HG02884 (cell line): ENCODE results near the gene SETD7.

Experiments
- ATAC-seq: cut with Tn5 transposase; IDR thresholded peaks from one replicate; pipeline ENCODE4 v1.9.1; 2021; ENCODE audit warnings: mild to moderate bottlenecking, moderate library complexity; ENCODE audit not compliant: unreplicated experiment

Gene SETD7

DNA sequence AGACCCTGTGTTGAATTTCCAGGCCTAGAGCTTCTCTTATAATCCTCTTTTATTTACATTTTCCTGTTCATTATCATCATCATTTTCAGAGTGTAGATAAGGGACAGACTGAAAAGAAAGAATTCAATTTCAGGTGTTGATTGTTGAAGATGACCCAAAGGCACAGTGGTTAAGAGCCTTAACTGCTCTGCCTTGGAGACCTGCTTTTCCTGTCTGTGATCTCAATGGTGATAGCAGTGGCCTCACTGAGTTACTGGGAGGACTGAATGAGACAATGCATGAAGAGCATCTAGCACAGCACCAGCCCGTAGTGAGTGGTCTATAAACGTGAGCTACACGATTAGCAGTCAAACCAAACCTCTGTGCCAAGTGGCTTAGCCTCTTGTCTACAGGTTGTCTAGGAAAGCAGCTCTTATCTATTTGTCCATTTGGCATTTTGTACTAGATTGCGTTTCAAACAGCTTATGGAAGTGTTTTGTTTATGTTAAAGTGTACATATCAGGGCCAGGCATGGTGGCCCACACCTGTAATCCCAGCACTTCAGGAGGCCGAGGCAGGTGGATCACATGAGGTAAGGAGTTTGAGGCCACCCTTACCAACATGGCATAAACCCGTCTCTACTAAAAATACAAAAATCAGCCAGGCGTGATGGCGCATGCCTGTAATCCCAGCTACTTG lies 41.5 kb downstream of the SETD7 start:
- no peak for ATAC-seq

DNA sequence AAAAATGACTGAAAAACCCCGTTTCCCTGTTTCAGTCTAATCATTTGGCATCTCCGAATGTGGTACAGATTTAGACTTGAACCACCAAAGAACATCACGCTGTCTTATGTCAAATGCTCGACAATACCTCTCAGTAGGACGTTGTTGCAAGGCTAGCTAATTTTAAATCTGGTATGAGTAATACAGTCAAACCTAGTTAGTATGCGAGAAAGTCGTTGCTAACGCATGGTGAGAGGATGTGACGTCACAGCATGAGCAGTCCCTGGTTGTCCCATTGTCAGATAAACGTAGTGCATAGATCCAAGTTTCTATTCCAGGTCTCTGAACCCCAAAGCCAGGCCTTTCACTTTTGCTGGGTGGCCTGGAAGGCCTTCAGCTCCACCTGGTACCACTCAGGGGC lies 44.7 kb downstream of the SETD7 start:
- no peak for ATAC-seq

DNA sequence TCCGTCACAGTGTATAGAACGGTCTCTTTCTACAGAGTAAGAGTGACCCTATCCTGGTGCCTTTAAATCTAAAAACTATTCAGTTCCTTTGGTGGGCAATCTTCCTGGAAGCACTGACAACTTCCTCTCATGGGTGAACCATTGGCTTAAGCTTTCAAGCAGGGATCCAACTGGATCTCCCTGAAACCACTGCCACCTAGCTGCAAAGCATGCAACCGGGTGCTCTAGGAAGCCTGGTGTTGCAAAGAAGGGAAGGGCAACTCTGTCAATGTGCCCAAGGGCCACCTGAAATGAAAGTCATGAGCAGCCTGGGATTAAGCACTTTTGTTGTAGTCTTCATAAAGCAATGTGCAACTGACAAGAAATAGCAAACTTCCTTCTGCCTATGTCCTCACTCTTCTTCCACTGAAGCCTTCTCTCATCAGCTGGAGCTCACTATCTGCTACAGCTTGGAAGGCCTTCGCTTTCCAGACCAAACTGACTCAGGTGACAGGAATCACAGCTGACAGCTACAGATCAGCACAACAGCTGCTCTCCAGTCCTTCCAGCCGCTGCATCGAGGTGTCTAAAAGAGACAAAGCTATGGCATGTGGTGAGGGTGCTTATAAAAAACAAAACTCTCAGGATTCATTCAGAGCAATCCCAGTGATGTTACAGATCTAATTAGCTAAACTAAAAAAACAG lies 46.1 kb downstream of the SETD7 start:
- ATAC-seq, result no peak

DNA sequence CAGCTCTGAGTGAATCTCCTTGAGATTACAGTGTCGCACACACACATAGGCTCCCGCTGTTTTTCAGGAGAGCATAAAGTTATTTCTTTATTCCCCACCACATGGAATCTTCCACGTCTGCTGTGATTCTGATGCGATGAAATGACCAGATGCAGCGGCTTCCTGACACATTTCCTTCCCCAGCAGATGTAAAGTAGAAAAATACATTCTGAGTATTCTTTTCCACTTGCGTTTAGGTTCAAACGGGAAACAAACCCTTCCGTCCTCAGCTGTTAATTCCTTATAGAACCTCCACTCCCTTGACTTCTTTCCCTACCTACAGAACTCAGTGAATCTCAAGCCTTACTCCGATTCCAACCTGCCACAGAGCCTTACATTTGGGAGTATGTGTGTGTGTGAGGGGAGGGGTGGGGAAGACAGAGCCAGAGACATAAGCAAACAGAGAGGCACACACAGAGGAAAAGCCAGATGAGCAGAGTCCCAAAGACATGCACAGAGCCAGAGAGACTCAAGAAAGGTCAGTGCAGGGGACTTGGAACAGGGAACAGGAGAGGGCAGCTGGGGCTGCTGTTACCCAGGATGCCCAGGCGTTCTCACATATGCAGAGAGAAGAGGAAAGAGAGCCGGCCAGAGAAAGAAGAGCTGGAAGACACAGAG lies 47.3 kb downstream of the SETD7 start:
- ATAC-seq, result no peak

DNA sequence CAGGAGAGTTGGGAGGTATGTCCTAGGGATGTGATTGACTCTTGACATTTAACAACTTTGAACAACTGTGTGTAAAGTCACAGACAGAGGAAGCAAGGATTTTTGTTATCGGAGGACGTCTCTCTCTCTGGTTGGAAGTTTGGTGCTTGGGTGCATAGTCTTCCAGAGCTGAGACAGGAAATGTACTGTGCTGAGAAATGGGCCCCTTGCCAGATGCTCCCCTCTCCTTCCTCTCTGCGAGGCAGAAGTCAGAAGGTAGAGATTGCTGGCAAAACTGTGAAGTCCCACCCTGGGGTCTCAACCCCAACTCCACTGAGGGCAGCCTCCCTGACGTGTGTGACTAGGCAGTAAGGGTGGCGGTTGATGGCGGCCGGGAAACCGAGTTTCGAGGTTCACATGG lies 49.2 kb downstream of the SETD7 start:
- ATAC-seq, result no peak

DNA sequence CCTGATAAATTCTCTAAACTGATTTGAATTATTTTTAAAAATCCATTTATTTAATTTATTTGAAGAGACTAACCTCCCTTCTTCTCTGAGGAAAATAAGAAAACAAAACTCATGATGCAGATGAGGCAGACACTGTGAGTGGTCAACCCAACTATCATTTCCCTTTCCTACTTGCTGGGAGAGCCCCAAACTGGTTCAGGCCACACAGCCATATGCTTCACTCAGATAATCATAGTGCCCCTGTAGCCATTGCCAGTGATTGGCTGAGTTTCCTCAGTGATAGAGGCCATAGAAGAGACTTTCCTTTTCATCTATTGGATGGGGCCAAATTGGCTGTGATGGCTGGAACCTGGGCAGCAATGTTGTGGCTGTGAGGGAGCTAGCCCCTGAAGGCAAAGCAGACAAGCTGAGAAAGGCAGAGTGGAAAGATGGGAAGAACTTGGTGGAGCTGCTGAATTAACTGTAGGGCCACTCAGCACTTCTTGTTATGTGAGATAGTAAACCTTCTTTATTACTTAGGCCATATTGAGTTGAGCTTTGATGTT lies 52.3 kb downstream of the SETD7 start:
- no peak for ATAC-seq

DNA sequence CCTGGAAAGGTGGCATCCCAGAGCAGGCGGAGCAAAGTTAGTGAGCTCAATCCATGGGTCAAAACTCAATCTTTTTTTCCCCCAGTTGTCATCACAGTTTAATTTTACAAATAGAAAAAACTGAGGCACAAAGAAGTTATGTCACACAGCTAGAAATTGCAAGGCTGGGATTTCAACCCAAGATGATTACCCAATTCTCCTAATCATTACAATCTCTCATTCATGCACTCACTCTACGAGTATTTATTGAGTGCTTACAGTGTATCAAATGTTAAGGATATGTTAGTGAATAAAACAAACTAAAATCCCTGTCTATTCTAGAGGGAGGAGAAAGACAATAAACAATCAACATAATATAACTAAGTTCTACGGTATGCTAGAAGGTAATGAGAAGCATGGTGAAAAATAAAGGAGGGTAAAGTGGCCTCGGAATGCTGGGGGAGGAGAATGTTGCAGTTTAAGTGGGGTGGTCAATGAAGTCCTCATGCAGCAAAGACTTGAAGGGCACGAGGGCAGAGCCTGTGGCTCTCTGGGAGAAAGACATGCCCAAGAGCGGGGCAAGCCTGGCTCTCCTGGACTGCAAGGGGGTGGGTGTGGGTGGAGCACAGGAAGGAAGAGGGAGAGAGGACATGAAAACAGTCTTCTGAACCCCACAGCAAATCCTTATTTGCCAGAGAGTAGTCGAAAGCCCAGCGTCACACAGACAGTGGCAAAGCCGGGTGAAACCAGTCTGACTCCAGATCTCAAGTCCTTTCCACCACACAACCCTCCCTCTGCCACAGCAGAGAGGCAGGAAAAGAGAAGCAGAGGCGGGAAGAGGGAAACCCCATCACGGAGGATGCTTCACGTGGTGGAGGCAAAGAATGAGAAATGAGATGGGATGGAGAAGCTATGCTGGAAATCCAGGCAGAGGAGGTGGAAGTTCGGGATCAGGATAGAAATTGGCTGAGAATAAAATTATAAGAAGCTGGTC lies 53.8 kb downstream of the SETD7 start:
- ATAC-seq, result no peak

DNA sequence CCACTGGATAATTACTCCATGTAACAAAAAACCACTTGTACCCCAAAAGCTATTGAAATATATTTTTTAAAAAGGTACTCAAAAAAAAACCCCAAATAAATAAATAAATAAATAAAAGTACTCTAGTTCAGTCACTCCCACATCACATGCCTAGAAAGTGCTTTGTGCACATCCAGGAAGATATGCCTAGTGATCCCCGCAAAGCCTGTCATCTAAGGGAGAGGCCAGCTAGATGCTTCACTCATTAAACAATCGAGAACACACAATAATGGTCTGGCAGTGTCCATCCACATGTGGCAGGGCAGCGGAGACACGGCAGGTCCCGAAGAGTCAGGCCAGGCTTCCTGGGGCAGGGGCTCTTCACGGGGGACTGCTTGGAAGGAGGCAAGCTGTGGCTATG lies 54.5 kb downstream of the SETD7 start:
- no peak for ATAC-seq

DNA sequence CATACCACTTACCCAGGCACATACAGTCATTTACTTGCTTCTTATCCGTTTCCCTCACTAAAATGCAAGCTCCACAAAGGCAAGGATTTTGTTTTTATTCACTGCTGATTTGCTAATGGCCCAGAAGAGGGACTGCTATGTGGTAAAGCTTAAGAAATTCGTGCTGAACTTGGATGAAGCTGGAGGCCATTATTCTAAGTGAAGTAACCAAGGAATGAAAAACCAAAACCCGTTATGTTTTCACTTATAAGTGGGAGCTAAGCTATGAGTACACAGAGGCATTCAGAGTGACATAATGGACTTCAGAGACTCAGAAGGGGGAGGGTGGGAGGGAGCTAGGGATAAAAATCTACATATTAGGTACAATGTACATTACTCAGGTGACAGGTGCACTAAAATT lies 54.9 kb downstream of the SETD7 start:
- ATAC-seq, result no peak

DNA sequence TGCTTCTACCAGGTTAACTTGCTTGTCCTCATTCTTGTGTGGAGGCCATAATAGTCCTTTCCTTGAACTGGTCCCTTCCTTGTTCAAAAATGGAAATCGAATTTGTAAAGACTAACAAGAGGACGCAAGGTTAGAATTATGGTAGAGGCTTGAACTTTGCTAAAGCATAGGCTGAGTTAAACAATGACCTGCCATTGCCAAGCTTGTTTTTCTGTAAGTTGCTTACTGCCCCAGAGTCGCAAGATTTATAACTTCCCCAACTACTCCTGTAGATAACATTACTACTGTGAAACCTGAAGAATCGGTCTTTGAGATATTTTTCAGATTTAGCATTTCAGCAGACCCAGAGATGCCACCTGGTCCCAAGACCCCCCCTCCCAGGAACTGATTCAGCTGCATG lies 56.8 kb downstream of the SETD7 start:
- no peak for ATAC-seq

DNA sequence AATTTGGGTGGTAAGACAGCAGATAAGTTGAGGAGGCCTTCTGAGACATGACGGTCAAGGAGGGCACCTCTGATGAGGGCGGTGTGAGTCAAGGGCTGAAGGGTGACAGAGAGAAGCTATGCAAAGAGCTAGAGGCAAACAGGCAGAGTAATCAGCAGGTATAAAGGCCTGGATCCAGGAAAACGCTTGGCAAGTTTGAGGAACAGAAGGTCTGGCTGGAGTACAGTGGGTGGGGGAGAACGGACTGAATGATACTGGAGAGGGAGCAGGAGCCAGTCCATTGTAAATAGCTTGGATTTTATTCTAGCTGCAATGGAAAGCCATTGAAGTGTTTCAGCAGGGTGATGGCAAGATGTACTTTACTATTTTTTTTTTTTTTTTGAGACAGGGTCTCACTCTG lies 62.8 kb downstream of the SETD7 start:
- ATAC-seq, result no peak

DNA sequence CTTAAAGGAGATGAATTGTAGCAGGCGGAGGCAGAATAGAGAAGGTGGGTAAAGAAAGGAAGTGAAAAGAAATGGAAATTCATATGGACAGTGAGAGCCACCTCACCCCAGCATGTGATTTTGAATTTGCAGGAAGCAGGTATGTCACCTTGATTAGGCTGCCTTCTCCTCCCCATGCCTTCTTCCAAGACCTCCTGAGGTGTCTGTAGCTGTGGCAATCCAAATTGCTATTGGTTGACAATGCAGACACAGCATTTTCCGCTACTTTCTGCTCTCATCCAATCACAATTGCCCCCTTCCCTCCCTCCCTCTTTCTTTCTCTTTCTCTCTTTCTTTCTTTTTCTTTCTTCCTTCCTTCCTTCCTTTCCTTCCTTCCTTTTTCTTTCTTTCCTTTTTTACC lies 63.6 kb downstream of the SETD7 start:
- ATAC-seq, result no peak

DNA sequence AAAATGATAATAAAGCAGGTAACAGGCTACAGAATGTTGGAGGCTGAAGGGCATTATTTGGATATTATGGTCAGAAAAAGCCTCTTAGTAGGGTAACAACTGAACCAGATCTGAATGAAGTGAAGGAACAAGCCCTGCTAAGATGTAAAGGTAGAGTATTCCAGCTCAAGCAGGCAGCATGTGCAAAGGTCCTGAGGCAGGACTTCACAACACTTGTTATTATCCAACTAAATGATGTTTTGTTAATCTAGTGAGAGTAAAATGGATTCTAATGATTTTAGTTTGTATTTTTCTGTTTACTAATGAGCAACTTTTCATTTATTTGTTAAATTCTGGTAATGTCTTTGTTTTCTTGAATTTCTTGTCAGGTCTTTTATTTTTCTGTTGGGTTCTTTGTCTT lies 66.4 kb downstream of the SETD7 start:
- ATAC-seq, result no peak

DNA sequence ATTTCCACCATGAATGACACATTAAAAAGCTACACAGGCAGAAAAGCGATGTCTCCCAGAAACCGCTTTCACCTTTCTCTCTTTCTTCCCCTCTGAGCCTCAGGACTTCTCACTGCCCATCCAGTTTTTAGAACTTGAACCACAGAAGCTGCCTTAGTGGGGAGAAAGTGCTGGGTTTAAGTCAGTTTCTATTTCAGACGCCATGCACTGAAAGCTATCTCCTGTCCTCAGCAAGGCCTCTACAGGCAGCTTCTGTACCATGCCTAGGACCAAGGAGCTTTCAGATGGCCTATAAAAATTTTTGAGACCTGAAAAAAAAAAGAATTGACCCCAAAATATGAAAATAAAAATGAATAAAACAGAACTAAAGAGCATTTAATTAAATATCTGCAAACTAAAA lies 67.6 kb downstream of the SETD7 start:
- no peak for ATAC-seq

DNA sequence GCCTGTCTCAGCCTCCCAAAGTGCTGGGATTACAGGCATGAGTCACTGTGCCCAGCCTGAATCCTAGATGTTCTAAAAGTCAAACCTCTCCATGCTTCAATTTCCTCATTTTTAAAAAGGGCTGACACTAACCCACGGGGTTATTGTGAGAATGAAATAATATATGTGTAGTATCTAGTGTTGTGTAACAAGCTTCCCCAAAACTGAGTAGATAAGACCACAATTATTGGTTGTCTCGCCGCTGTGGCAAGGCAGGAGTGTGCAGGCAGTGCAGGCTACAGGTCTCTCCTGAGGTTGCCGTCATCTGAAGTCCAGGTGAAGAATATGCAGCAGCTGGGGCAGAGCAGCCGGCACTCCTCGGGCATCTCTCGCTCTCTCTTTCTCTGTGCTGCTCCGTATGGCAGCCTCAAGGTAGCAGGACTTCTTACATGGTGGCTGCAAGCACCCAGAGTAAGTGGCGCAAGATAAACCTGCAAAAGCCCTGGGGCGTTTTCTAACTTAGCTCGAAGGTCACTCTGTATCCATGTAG lies 71.2 kb downstream of the SETD7 start:
- ATAC-seq, result no peak

DNA sequence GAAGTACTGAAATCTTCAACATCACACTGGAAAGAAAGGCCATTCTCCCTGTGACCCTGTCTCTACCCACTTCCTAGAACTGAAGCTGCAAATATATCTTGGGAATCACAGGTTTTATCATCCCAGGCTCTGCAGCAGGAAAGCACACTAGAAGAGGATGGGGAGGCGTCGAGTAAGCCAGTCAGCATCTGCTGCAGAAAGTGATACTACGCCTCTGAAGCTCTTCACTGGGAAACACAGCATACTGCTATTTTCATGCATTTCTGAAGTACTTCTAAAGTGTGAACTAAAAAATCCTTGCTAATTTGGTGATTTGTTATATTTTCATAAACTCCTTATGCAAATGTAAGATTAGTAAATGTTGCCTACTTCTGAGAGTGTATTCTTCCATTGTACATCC lies 73.0 kb downstream of the SETD7 start:
- ATAC-seq, result no peak

DNA sequence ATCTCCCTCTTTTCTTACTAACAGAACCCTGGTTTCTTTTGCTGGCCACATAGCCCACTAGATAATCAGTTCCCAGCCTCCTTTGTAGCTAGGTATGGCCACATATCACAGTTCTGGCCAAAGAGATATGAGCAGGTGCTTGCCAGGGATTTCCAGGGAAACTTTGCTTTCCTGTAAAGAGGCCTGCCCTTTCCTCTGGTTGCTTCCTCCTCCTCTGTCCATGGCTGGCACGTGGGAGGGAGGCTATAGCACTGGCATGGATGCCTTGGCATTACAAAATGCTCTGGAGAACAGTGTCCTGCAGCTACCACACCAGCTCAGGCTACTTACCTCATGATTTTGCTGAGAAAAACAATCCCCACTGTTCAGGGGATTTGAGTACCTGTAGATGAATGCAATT lies 74.6 kb downstream of the SETD7 start:
- no peak for ATAC-seq

DNA sequence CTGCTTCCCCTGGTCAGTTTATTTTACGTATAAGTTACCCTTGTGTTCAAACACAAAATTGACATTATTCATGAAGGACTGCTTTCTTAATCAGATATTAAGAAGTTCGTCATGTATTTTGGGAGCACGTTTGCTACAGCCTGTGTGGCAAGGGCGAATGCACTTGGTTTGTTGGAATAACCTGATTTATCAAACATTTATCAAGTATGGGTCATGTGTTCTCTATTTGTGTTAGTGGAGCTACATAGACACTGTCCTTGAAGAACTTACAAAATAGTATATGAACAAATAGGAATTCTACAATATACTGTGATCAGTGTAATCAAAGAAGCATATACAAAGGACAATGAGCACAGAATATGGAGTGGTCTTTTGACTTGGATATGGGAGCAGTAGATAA lies 79.7 kb downstream of the SETD7 start:
- no peak for ATAC-seq

DNA sequence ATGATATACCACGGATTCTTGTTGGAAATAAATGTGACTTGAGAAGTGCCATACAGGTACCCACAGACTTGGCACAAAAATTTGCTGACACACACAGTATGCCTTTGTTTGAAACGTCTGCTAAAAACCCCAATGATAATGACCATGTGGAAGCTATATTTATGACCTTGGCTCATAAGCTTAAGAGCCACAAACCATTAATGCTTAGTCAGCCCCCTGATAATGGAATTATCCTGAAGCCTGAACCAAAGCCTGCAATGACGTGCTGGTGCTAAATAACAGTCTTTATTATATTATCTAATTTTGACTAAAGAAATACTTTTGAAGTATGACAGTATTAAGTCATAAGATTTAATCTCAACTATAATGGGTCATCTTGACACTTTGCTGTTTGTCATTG lies 83.2 kb downstream of the SETD7 start:
- ATAC-seq, result no peak

DNA sequence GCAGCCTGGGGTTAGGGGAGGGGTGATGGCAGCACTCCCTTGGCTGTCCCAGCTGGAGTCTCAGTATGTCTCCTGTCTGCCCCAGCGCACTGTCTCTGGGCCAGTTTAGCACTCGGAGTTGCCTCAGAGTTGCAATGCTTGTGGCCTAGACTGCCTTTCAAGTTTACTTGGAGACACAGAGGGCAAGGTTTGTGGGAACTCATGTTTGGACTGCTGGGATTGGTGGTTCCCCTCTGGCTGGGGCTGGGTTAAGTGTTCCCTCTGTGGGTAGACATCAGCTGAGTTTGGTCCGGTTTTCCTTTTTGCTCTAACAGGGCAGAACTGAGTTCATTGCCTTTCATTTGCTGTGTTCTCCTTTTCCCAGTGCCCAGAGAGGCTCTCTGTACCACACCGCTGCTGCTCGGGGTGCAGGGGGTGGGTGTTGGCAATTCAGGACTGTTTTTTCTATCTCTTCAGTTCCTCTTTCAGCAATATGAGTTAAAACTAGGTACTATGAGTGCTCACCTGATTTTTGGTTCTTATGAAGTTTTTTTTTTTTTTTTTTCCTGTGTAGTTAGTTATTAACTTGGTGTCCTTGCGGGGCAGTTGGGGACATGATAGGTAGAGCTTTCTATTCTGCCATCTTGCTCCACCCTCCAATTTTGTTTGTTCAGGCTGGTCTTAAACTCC lies 84.9 kb downstream of the SETD7 start:
- ATAC-seq, result peak; percentile 57
